Retina (tissue), 1 donor: Measurements from ENCODE around the gene COX17.

ENCODE experiments used
- DNase-seq: peaks from one replicate; pipeline ENCODE4 v3.0.0-alpha.2; 2016

COX17 gene

GRCh38 chr3:119673875-119674274 is 3.3 kb downstream of the COX17 start:
- DNase-seq, result no peak

GRCh38 chr3:119672776-119673175 is 4.4 kb downstream of the COX17 start:
- no peak for DNase-seq

- no peak for DNase-seq
Measured at GRCh38 chr3:119669906-119670570, 7.2 kb downstream of the COX17 start.

GRCh38 chr3:119665954-119666559 is 11.1 kb downstream of the COX17 start:
- DNase-seq, result no peak

- no peak for DNase-seq
Measured at GRCh38 chr3:119664850-119665379, 12.3 kb downstream of the COX17 start.

GRCh38 chr3:119664370-119664769 is 12.8 kb downstream of the COX17 start:
- DNase-seq, result no peak

GRCh38 chr3:119663885-119664284 is 13.3 kb downstream of the COX17 start:
- DNase-seq, result no peak

- DNase-seq, result no peak
Measured at GRCh38 chr3:119662604-119663373, 14.4 kb downstream of the COX17 start.

- no peak for DNase-seq
Measured at GRCh38 chr3:119660474-119661440, 16.4 kb downstream of the COX17 start, which contains the start of gene POPDC2. POPDC2 (minus strand) TSS chr3:119660589; CDS start chr3:119660423, 166 bp downstream.

- DNase-seq, result no peak
Measured at GRCh38 chr3:119659606-119660291, 17.5 kb downstream of the COX17 start.

- DNase-seq, result no peak
Measured at GRCh38 chr3:119658994-119659393, 18.2 kb downstream of the COX17 start.

GRCh38 chr3:119657887-119658702 is 19.1 kb downstream of the COX17 start:
- no peak for DNase-seq

- no peak for DNase-seq
Measured at GRCh38 chr3:119653876-119654275, 23.3 kb downstream of the COX17 start.

GRCh38 chr3:119652306-119653033 is 24.7 kb downstream of the COX17 start:
- DNase-seq, result no peak

GRCh38 chr3:119649761-119650160 is 27.4 kb downstream of the COX17 start:
- DNase-seq, result no peak

- DNase-seq, result no peak
Measured at GRCh38 chr3:119647843-119648575, 29.2 kb downstream of the COX17 start.

- DNase-seq, result no peak
Measured at GRCh38 chr3:119647171-119647570, 30.0 kb downstream of the COX17 start.

GRCh38 chr3:119645813-119646212 is 31.4 kb downstream of the COX17 start:
- DNase-seq, result no peak

- no peak for DNase-seq
Measured at GRCh38 chr3:119644481-119644880, 32.7 kb downstream of the COX17 start.
